ENCODE data around the gene FAN1. TPM values are rescaled to one million over a fixed set of nuclear protein-coding genes. Genes with fewer than 3 reads are reported as not detected.

The FAN1 gene
- total RNA-seq, 1 experiment from 2014 or later, result 7.3 TPM

Small RNA genes lying within 50 kb of the gene (small RNA-seq; reads per million reads assigned to genes)
- gene RNU6-466P, result not detected

Other genes with a start within 250 kb of the FAN1 start
- gene MTMR10, start 87.7 kb downstream of the FAN1 start, total RNA-seq (2014; rRNA removed; shearing (Covaris generic)), result 18.8 and 24.6 TPM in 2 replicates
- gene TRPM1, start 197.8 kb downstream of the FAN1 start, total RNA-seq (2014; rRNA removed; shearing (Covaris generic)), result not detected in 2 replicates

All from HT-29 (cell line).